ENCODE results near the gene JADE1. TPM values are rescaled to one million over a fixed set of nuclear protein-coding genes. Genes with fewer than 3 reads are reported as not detected.

Gene JADE1
- polyA plus RNA-seq (ENCODE audit: insufficient read length in 4 of 4) = 10 to 100 TPM; 19.7 to 50.6 (median 48.0) TPM

DNA sequence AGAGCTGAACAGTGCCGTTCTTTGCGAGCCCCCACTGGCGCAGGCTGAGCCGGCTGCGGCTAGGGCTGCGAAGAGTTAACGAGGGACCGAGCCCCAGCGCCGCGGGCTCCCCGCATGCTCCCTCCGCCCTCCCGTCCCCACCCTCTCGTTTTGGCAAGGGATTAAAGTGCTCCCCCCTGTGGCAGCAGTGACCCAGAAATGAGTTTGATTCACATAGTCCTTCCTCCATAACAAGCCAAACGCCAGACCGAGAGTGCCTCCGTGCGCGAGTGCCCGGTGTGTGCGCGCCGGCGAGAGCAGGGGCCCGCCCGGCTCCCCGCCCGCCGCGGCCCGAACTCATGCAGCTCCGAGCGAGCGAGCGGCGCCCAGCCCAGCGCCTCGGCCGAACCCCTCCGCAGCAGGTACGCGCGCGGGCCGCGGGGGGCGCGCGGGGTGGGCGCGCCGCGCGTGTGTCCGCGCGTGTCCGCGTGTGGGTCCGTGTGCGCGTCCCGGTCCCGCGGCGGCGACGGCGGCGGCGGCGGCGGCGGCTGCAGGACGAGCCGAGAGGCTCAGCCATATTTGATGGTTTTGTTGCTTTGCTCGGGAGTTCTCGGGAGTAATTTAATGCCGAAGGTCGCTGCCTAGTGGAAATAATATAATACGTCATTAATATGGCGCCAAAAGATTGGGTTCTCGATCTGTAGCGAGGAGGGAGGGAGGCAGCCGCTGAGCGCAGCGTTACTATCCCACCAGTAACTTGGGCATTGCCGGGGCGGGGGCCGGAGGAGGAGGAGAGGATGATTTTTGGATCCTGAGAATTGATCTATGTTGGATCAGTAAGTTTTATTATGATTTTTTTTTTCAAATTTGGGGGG is at the start of gene JADE1:
Gene JADE1 (plus strand): TSS at position 224 of the 854 bp plus-strand sequence. CDS start 22,059 bp downstream, outside the sequence.
- DNase-seq (ENCODE audit: low read depth in 4 of 4, low spot score in 3 of 4) = peak; percentile 85 to 94 (median 90)

DNA sequence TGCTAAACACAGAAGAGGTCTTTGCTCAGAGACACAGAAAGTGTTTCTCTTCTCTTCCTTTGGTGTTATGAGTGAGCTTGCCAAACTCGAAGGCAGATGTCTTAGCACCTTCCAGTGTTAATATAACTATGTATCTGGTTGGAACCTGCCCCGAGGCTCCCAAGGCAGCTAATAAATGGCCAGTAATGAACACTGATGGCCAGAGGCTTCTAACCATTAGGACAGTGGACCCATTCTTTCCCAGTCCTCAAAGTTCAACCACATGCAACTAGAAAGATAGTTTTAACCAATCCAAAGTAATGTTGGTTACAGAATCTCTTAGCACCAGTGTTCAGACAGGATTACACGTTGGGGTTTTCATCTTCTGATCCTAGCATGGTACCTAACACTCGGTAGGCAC is 42.7 kb upstream of the JADE1 start:
- DNase-seq (ENCODE audit: low read depth in 4 of 4, low spot score in 3 of 4) = no peak

DNA sequence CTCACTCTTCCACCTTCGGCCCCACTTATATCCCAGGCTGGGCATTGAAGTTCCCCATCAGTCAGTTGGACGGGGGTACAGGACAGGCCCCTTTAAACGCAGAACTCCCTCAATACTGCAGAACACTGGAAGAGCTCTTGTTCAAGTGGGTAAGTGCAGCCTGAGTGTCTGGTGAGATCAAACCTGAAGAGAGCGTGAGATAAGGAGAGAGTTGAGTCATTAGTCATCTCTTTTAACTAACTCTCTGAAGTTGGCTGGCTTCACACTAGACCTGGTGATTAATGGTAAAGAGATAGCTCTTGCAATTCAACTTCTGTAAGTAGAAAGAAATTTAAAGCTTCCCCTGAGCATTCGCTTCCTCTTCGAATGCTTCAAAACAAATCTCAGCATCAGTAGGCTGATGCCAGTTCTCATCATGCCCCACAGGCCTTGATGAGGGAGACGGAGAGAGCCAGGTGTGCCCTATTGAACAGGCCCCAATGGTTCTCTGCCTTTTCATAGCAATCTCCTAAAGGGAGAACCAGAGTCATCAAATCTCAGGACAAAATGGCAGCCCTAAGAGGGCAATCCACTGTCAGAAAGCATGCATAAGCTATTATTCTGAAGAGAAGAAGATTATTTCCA is 41.0 kb upstream of the JADE1 start:
- DNase-seq (ENCODE audit: low read depth in 4 of 4, low spot score in 3 of 4) = no peak

DNA sequence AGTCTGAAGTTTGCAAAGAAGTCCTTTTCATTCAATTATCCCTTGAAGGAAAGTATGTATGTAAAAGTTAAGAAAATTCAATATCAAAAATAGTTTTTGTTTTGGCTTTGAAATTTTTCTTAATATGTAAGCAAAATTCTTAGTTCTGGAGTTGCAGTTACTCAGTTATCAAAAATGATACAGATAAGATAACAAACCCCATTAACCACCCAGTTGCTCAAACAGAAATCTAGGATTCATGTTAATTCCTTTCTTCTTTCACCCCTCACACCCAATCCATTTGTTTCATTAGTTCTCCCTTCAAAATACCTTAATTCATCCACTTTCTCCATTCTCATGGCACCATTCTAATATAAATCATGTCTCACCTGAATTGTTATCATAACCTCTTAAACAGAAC is 40.5 kb upstream of the JADE1 start:
- DNase-seq (ENCODE audit: low read depth in 4 of 4, low spot score in 3 of 4) = no peak

DNA sequence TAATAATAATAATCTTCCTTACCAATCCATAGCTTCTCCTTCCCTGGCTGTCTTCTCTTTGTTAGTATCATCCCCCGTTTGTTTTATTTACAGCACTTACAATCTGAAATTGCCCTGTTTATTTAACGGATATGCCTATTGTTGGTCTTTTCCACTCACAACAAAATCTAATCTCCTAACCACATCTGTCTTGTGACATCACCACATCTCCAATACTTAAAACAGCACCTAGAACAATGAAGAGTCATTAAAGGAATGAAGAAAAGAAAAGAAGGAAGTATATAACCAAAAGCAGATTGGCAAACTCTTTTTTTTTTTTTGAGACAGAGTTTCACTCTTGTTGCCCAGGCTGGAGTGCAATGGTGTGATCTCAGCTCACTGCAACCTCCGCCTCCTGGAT is 38.7 kb upstream of the JADE1 start:
- no peak for DNase-seq (ENCODE audit: low read depth in 4 of 4, low spot score in 3 of 4)

DNA sequence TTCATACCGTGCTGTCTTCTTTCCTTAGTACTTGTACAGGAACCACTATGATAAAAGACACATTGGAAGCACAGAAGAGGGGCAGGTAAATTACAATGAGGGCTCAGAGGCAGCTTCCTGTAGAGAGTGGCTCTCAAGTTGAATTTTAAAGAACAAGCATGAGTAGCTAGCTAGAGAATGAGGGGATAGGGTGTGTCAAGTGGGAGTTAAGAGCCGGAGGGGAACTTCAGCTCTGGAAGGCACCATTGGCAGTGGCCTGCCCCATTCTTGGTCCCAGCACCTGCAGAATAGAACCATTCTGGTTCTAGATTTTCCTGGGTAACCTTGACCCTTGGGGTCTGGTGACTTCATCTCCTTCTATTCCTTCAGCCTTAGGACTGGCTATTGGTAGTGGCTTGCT is 34.0 kb upstream of the JADE1 start:
- no peak for DNase-seq (ENCODE audit: low read depth in 4 of 4, low spot score in 3 of 4)

DNA sequence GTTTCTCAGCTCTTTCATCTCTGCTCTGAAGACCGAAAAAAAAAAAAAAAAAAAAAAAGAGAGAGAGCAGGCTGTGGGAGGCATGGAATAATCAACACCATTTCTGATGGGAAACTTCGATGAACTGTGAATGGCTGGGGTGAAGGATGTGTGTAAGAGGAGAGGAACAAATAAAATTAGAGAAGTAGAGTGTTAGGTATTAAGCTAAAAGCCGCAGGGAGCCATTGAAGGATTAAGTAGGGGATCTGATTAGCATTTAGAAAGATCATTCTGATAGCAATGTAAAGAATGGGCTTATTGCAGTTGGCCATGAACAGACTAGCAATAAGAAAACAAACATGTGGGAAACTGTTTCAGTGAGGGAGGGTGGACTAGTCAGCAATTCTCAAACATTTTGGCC is 33.6 kb upstream of the JADE1 start:
- DNase-seq (ENCODE audit: low read depth in 4 of 4, low spot score in 3 of 4) = no peak

DNA sequence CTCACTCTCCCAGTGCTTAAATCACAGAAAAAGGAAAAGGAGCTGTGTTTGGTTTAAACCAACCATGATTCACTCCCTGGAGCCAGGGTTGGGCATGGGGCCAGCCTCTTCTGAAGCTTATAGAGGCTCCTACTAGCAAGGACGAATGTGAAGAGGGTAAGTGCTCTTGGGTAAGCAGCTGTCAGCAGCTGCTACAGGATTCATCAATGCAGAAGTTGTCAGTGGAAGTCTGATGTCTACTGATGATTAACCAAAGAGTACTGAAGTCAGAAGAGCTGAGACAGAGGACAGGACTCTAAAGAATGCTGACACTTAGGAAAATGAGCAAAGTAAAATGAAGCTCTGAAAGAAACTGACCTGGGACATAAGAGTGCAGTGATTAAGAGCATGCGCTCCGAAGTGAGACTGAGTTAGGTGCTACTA is 32.7 kb upstream of the JADE1 start:
- DNase-seq (ENCODE audit: low read depth in 4 of 4, low spot score in 3 of 4) = peak in 1 of 4 donors; percentile 14

DNA sequence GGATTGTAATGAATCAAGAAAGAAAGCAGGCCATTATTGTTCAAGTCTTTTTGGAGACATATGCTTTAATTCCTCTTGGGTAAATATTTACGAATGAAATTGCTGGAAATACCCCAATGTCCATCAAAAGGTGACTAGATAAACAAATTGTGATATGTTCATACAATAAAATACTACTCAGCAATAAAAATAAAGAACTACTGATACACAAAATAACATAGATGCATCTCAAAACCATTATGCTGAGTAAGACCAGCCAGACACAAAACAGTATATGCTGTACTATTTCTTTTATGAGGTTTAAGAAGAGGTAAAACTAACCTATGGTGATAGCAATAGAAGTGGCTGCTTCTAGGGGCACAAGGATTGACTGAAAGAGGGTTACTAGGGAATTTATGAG is 28.8 kb upstream of the JADE1 start:
- DNase-seq (ENCODE audit: low read depth in 4 of 4, low spot score in 3 of 4) = no peak

DNA sequence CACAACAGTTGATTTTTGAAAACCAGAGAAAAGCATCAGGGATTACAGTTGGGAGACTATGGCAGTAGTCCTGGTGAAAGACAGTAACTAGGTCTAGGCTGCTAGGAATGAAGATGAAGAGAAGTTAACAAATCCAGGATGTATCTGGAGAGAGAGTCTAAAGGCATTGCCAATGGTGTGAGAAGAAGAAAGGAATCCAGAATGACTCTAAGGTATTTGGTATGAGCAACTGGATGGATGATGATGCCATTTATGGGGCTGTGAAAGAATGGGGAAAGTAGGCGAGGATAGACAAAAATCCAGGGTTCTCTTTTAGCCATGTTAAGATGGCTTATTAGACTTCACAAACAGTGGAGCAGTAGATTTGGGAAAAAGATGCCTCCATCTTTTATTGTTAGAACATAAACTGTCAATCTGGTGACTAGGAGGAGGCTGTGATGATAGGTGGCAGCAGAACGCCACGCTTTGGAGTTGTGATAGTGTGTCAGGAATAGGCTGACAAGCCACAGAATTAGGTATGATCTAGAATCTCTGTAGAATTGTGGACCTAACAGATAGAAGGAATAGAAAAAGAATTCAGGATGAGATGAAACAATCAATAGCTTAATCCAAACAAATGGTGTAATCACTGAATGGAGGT is 27.3 kb upstream of the JADE1 start:
- DNase-seq (ENCODE audit: low read depth in 4 of 4, low spot score in 3 of 4) = no peak

DNA sequence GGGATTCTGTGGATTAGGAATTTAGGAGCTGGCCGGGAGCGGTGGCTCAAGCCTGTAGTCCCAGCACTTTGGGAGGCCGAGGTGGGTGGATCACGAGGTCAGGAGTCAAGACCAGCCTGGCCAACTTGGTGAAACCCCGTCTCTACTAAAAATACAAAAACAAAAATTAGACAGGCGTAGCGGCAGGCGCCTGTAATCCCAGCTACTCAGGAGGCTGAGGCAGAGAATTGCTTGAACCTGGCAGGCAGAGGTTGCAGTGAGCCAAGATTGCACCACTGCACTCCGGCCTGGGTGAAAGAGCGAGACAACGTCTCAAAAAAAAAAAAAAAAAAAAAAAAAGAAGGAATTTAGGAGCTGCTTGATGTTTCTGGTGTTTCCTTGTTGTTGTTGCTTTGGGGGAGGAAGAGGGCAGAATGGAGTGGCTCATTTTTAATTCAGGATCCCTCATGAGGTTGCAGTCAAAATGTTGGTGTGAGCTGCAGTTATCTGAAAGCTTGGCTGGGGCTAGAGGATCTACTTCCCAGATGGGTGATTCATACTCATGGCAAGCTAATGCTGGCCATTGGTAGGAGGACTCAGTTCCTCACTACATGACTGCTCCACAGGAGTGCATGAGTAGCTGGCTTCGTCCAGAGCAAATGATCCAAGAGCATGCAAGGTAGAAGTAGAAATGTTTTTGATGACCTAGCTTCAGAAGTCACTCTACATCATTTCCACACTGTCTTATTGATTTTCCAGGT is 26.5 kb upstream of the JADE1 start:
- DNase-seq (ENCODE audit: low read depth in 4 of 4, low spot score in 3 of 4) = no peak

DNA sequence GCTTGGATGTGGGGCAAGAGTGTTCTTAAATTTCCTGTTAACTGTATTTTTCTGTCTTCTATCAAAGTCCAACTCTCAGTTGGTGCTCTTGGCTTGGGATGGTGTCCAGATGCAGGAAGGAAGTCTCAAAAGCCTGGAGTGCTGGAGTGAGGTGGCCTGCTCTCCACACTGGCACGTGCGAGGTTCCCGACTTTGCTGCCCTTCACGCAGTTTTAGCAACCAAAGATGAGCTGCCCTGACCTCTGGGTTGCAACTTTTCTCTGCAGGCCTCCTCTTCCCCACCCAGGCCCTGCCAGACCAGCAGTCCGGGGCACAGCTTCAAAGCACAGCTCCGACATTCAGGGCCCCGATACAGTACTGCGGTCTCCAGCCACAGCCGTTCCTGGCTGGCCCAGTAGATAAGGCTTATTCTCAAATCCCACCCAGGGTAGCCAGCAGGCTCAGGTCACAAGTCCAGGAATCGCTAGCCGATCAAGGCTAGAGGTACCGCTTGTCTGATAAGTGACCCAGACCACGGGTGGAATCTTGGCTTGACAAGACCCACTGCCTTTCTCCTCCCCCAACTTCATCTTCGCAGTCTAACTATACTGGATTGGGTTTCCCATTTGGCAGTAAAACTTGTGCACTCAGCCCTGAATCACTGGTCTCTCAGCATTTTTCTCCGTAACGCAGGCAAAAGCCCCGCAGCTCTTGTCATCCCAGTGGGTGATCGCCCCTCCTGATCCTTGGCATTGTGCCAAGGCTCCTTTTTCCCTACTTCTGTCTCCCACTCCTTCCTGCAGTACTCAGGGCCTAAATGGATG is 21.8 kb upstream of the JADE1 start:
- DNase-seq (ENCODE audit: low read depth in 4 of 4, low spot score in 3 of 4) = peak in 1 of 4 donors; percentile 57

DNA sequence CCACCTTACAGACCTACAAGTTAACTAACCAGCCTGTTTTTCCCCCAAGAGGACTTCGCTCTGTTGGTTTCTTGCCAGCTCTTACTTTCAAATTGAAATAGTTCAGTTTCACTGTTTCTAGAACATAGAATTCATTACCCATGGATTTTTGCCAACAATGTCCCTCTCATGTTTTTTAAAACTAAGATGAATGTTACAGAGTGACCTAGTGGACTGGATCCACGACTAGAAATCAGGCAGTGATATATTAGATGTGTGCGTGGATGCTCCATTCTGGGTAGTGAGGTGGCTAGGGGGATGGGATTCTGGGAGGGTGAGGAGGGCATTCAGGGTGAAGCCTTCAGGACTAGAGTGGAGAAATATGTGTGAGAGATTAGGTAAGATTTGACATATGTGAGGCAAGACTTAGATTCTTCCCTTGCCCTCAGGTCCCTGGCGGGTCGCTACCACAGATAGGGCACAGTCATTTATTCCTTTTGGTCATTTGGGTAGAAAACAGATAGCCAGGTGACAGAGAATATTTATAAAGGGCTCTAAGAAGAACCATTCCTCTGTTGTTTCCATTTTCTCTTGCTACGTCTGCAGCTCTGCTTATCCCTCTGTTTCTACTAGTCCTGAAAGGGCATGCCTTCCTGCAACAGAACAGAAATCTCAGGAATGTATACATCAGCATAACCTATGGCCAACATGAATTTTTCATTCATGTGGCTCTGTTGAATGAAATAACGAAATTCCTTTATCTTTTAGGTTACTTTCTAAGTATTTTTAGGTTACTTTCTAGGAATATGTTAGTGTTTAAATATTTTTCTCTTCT is 15.4 kb upstream of the JADE1 start:
- DNase-seq (ENCODE audit: low read depth in 4 of 4, low spot score in 3 of 4) = no peak

DNA sequence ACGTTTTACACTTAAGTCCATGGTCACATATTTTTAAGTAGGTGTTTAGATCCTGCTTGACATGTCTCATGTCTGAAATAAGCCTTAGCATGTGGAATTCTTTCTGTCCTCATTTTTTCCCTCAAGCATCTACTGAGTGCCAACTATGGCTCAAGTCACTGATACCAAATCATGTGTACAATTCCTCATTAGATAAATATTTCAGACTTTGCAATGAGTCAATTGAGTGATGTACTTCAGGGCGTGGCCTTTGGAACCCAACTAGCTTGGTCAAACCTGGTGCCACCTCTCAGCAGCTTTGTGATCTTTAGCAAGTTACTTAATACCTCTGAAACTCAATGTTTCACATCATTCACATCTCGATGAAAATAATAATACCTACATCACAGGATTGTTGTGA is 12.6 kb upstream of the JADE1 start:
- DNase-seq (ENCODE audit: low read depth in 4 of 4, low spot score in 3 of 4) = no peak

DNA sequence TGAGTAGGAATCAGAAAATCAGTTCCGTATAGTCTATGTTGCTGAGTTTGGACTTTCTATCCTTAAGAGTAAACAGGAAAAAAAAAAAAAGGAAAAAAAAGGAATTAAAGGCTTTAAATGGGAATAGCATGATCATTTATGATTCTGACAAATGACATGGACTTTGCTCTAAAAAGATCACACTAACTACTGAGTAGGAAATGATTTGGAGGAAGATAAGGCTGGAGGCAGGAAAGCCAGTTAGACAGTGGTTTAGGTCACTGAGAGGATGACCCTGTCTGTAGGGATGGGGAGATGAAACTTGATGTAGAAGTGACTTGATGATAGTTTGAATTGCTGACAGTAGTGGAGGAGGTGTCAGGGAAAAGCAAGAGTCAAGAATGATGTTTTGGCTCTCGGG is 9.2 kb upstream of the JADE1 start:
- DNase-seq (ENCODE audit: low read depth in 4 of 4, low spot score in 3 of 4) = no peak

DNA sequence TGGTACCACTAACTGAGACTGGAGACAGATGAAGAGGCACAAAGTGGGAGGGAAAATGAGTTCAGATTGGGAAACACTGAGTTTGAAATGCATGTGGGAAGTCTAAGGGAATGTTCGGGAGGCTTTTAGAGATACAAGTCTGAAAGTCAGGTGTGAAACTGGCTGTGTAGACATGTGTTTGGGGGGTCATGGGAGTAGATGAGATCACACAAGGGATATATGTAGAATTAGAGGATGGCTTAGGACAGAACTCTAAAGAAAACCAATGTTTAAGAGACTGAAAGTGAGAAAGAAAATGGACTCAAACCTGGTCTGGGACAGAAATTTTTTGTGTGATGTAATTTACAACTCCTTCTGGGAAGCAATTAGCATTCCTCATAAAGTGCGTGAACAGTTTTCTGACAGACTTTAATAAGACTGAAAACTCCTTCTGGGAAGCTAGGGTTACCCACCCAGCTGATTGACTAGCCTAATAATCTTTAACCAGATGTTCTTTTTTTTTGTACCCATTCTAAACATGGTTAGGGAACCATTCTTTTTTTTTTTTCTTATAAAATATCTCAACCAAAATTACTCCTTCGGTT is 8.7 kb upstream of the JADE1 start:
- DNase-seq (ENCODE audit: low read depth in 4 of 4, low spot score in 3 of 4) = no peak

DNA sequence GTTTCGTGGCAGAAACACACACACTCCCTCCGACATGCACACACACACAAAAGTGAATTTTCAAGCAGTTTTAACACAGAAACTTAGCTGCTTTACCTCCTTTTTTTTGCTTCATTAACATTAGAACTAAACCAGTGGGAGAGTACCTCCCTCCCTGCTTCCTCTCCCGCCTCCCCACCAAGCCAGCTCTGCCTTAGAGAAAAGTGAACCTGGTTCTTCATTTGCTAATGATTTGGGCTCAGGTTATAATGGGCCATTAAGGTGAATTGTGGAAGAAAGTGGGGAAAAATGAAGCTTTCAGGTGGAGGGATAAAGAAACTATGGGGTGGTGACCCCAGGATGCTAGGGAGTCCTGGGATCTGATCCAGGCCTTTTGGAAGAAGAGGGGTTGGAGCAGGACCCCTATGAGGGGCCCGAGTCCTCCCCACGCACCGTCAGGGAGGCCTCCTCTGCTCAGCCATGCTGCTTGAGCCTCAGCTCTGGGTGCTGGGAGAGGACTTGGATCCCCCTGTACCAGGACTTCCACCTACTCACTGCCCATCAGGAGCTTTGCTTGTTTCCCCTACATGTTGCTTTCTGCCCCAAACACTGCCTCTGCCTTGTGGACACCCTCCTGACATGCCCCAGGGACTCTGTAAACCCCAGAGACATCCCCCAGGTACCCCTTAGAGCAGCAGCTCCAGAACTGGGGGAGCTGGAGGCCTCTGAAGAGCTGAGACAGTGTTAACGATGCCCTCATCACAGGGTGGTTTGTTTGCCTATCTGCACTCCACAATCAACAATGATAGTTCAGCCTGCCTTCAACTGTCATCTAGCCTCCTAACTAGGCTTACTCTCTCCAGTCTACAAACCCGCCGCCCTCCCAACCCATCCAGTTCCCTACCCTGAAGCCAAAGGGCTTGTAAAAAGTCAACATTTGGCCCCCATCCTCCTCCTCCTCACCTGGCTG is 6.5 kb upstream of the JADE1 start:
- no peak for DNase-seq (ENCODE audit: low read depth in 4 of 4, low spot score in 3 of 4)

DNA sequence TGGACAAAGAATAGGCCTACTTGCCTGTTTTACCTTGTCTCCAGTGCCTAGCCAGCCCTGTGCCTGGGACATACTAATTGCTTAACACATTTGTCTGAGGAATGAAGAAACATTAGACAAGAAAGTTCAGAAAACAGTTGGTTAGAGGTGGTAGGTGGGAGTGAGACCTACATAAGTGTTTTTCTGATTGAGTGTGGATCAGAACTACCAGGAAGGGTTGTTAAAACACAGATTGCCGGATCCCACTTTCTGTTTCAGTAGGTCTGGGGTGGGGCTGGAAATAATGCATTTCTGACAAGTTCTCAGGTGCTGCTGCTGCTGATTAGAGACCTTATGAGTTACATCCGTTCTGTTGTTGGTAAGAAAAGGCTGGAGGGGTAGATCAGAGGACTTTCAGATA is 5.7 kb upstream of the JADE1 start:
- no peak for DNase-seq (ENCODE audit: low read depth in 4 of 4, low spot score in 3 of 4)
